K562 treated with DMSO at 1 percent for 24 hours (cell line): ENCODE measurements around the gene SOCS2. TPM values are rescaled to one million over a fixed set of nuclear protein-coding genes. Genes with fewer than 3 reads are reported as not detected.

ENCODE experiments used
- total RNA-seq: library from RNA; unstranded; fragments of 300-600 nt; gene quantifications from 2 replicates; pipeline ENCODE4 v1.2.3, GENCODE V29; 2022; ENCODE audit warnings: low read depth; ENCODE audit not compliant: insufficient read depth

The SOCS2 gene
- total RNA-seq: 264 and 273 TPM in 2 replicates

GRCh38 chr12:93571925-93572711 lies at the start of gene SOCS2:
TSS of gene SOCS2 (plus strand) at chr12:93572675. CDS start at chr12:93572898, 223 bp downstream.

Other genes starting within 250 kb of the SOCS2 start
- gene NUDT4, start 194.8 kb upstream of the SOCS2 start, total RNA-seq: 49.8 and 52.9 TPM in 2 replicates
- 48.0 and 64.6 TPM in 2 replicates for gene UBE2N, start 130.7 kb upstream of the SOCS2 start, total RNA-seq
- 64.2 and 71.8 TPM in 2 replicates for gene MRPL42, start 105.2 kb upstream of the SOCS2 start, total RNA-seq
- 44.4 and 46.3 TPM in 2 replicates for gene CRADD, start 104.7 kb downstream of the SOCS2 start, total RNA-seq